Fibroblast of lung (primary cell): ENCODE measurements around the gene SUPT4H1. TPM values are rescaled to one million over a fixed set of nuclear protein-coding genes. Genes with fewer than 3 reads are reported as not detected.

Experiments used
- DNase-seq, 2 donors: peaks; one replicate each; pipeline versions ENCODE4 v3.0.0 to v3.0.0-alpha.2; 2010; ENCODE audit warnings: low read depth in 2 of 2
- H2AFZ ChIP-seq: 2 replicates; pipeline ENCODE4 v1.5.1; 2012; ENCODE audit warnings: low read length, control low read depth, inconsistent platforms
- H3K27ac ChIP-seq: 2 replicates; pipeline ENCODE4 v1.5.1; 2011; ENCODE audit warnings: low read length, control low read depth; ENCODE audit not compliant: insufficient read depth
- H3K27me3 ChIP-seq: 2 replicates; pipeline ENCODE4 v1.5.1; 2011; ENCODE audit warnings: mild to moderate bottlenecking, low read length; ENCODE audit not compliant: control insufficient read depth, insufficient read depth
- H3K36me3 ChIP-seq: 2 replicates; pipeline ENCODE4 v1.5.1; 2011; ENCODE audit warnings: low read length; ENCODE audit not compliant: control insufficient read depth, insufficient read depth
- H3K4me1 ChIP-seq: 2 replicates; pipeline ENCODE4 v1.5.1; 2011; ENCODE audit warnings: low read length; ENCODE audit not compliant: control insufficient read depth, insufficient read depth; ENCODE audit errors: extremely low read depth
- H3K4me2 ChIP-seq: 2 replicates; pipeline ENCODE4 v1.5.1; 2011; ENCODE audit warnings: low read length, control low read depth; ENCODE audit not compliant: insufficient read depth; ENCODE audit errors: extremely low read depth
- H3K4me3 ChIP-seq, 4 experiments: fragments of 200-600 bp in 1 of 4; sonication (generic) in 1 of 4; replicated peaks in 1 of 4; 2 replicates each; pipeline ENCODE4 v1.5.1; 2011 to 2016; ENCODE audit warnings: low read length in 4 of 4, low read depth in 3 of 4, mild to moderate bottlenecking in 3 of 4, control low read depth in 2 of 4, inconsistent platforms in 1 of 4, mixed read lengths in 1 of 4; ENCODE audit not compliant: insufficient read depth in 1 of 4; ENCODE audit errors: control extremely low read depth in 1 of 4
- H3K79me2 ChIP-seq: 2 replicates; pipeline ENCODE4 v1.5.1; 2012; ENCODE audit warnings: mild to moderate bottlenecking, low read length, inconsistent platforms; ENCODE audit not compliant: control insufficient read depth, insufficient read depth
- H3K9ac ChIP-seq: 2 replicates; pipeline ENCODE4 v1.5.1; 2011; ENCODE audit warnings: mild to moderate bottlenecking, low read length, control low read depth; ENCODE audit not compliant: insufficient read depth
- H3K9me3 ChIP-seq: 2 replicates; pipeline ENCODE4 v1.5.1; 2012; ENCODE audit warnings: low read depth, low read length; ENCODE audit not compliant: control insufficient read depth, insufficient read depth
- H4K20me1 ChIP-seq: 2 replicates; pipeline ENCODE4 v1.5.1; 2011; ENCODE audit warnings: low read length; ENCODE audit not compliant: control insufficient read depth, insufficient read depth; ENCODE audit errors: extremely low read depth
- EZH2 ChIP-seq: IDR thresholded peaks from 2 replicates; pipeline ENCODE4 v1.5.1; 2012; ENCODE audit warnings: low read length, control low read depth, mild to moderate bottlenecking; ENCODE audit errors: missing control alignments
- polyA plus RNA-seq, 2 donors: library from polyadenylated mRNA; depleted of rRNA in 1 of 2; stranded (reverse) in 1 of 2; unstranded in 1 of 2; fragments of >200 nt; gene quantifications; 2 replicates each; pipeline ENCODE4 v1.2.1, GENCODE V29; 2011 to 2012; ENCODE audit warnings: missing spikeins in 1 of 2
- total RNA-seq: library from RNA; depleted of rRNA; stranded (reverse); fragments of >200 nt; gene quantifications from 2 replicates; pipeline ENCODE4 v1.2.1, GENCODE V29; 2014
- TF ChIP-seq, protein P1 (sequence below), 2 donors: IDR thresholded peaks in 1 of 2; conservative IDR thresholded peaks in 1 of 2; 1 replicate in 1 of 2; 2 replicates in 1 of 2; pipeline ENCODE4 v1.5.1; 2011 to 2012; ENCODE audit warnings: low read length in 2 of 2, control low read depth in 1 of 2, inconsistent platforms in 1 of 2, low read depth in 1 of 2, mild to moderate bottlenecking in 1 of 2

SUPT4H1 gene
- total and polyA plus RNA-seq, 2 donors (not counting 1 experiment from before 2014, with no cell fraction given): 41.9 to 207 TPM

DNA sequence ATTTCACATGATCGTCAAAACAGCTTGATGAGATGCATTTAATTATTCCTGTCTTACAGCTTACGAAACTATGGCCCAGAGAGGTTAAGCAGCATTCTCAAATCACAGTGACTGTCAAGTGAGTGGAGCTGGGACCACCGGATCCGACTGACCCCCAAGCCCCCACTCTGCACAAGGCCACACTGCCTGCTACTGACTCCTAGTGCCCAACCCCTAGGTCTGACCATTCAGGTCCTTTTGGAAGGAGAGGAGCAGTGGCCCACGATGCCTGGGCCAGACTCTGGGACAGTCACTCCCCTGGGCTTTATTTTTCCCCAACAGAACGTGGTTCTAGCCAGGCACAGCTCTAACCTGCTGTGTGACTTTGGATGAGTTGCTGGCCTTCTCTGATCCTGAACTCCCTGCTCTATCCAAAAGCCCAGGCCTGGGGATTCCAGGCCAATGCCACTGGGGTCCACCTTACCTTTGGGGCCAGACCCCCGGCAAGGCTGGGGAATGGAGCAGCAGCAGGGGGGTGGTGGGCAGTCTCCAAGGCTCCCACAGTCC is 33.3 kb downstream of the SUPT4H1 start:
- Histone ChIP-seq H3K27me3 (no peaks in the 10 kb centered on the region), H3K79me2 (no peaks in the 10 kb centered on the region), H3K4me1 (no peaks in the 10 kb centered on the region), H3K36me3 (no peaks in the 10 kb centered on the region), H3K9ac (no peak overlapping the region), H3K4me3 (no peak overlapping the region), H3K27ac (no peak overlapping the region), H3K4me2 (no peak overlapping the region), H2AFZ (no peak overlapping the region), H4K20me1 (no peaks in the 10 kb centered on the region), H3K9me3 (no peaks in the 10 kb centered on the region)
- no peak for DNase-seq
- no peak for TF ChIP-seq EZH2
- TF ChIP-seq, protein P1, sequence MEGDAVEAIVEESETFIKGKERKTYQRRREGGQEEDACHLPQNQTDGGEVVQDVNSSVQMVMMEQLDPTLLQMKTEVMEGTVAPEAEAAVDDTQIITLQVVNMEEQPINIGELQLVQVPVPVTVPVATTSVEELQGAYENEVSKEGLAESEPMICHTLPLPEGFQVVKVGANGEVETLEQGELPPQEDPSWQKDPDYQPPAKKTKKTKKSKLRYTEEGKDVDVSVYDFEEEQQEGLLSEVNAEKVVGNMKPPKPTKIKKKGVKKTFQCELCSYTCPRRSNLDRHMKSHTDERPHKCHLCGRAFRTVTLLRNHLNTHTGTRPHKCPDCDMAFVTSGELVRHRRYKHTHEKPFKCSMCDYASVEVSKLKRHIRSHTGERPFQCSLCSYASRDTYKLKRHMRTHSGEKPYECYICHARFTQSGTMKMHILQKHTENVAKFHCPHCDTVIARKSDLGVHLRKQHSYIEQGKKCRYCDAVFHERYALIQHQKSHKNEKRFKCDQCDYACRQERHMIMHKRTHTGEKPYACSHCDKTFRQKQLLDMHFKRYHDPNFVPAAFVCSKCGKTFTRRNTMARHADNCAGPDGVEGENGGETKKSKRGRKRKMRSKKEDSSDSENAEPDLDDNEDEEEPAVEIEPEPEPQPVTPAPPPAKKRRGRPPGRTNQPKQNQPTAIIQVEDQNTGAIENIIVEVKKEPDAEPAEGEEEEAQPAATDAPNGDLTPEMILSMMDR (conservative IDR thresholded peaks at IDR 0.05 in 1 of 2, IDR thresholded peaks at IDR 0.05 in 1 of 2; ENCODE audit: low read depth in 1 of 2, low read length in 2 of 2): no peak

DNA sequence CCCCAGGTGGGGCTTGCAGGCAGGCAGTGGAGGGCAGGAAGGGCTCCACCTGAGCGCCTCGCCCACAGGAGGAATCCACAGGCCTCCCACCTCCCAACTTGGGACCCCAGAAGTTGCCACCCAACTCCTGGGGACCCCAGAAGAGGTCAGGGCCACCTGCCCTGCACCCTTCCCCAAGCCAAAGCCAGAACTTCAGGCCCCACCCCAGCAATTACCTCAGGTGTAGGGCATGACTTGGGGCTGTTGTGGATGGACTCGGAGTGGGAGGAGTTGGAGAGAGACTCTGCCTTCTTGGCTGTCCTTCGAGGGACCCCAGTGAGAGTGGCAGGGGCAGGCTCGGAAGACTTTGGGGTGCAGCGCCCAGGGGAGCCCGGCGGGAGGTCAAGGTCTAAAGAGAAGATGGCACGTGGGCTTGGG is 33.9 kb downstream of the SUPT4H1 start:
- no peak overlapping the region for H3K9ac ChIP-seq
- TF ChIP-seq, protein P1 (conservative IDR thresholded peaks at IDR 0.05 in 1 of 2, IDR thresholded peaks at IDR 0.05 in 1 of 2; ENCODE audit: low read depth in 1 of 2, low read length in 2 of 2): no peak
- TF ChIP-seq EZH2: no peak
- H3K4me2 ChIP-seq: no peak overlapping the region
- no peak for DNase-seq
- no peak overlapping the region for H3K4me3 ChIP-seq
- H4K20me1 ChIP-seq: no peaks in the 10 kb centered on the region
- H3K27ac ChIP-seq: no peak overlapping the region
- no peaks in the 10 kb centered on the region for H3K36me3 ChIP-seq
- no peaks in the 10 kb centered on the region for H3K9me3 ChIP-seq
- H2AFZ ChIP-seq: no peak overlapping the region
- no peaks in the 10 kb centered on the region for H3K79me2 ChIP-seq
- no peaks in the 10 kb centered on the region for H3K27me3 ChIP-seq
- no peaks in the 10 kb centered on the region for H3K4me1 ChIP-seq

DNA sequence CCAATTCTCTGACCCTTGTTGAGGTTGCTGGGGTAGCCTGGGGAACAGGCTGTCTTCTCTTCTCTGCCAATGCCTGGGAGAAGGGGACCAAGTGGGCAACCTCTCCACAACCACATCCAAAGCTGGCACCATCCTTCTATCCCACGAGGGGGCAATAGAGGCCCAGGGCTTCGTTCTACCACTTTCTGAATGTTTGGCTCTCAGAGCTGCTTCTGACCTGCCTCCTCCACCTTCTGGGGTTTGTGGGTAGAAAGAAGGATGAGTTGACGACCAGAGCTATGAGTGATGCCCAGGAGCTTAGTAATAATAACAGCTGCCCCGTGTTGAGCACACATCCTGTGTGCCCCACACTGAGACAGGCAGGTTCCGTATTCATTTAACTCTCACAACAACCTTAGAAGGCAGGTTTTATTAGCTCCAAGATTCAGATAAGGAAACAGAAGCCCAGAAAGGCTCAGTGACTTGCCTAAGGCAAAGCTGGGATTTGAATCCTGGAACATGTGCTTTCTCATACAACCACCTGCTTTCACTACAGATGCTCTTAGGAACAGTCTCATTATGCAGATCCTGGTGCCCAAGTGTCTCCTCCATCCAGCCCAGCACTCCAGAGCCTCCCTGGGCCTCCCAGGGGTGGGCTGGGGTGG is 34.5 kb downstream of the SUPT4H1 start:
- H3K4me2 ChIP-seq: no peak overlapping the region

More for the DNA sequence above, 34.5 kb downstream of the SUPT4H1 start:
- DNase-seq: peak; percentile 51 to 81
- TF ChIP-seq EZH2: no peak
- TF ChIP-seq, protein P1 (conservative IDR thresholded peaks at IDR 0.05 in 1 of 2, IDR thresholded peaks at IDR 0.05 in 1 of 2; ENCODE audit: low read depth in 1 of 2, low read length in 2 of 2): peak; percentile 84 to 93
- Histone ChIP-seq H3K9me3 (no peaks in the 10 kb centered on the region), H3K9ac (no peak overlapping the region), H3K27me3 (no peaks in the 10 kb centered on the region), H3K4me3 (no peak overlapping the region), H3K27ac (no peak overlapping the region), H3K36me3 (no peaks in the 10 kb centered on the region), H3K79me2 (no peaks in the 10 kb centered on the region), H3K4me1 (no peaks in the 10 kb centered on the region), H2AFZ (no peak overlapping the region), H4K20me1 (no peaks in the 10 kb centered on the region)
